Right kidney (tissue), 1 donor: Measurements from ENCODE around the gene NTMT1.

Source experiments
- DNase-seq: peaks from one replicate; pipeline ENCODE4 v3.0.0-alpha.2; 2016

Gene NTMT1

GRCh38 chr9:129614932-129615331 is 11.0 kb upstream of the NTMT1 start:
- DNase-seq, result no peak

GRCh38 chr9:129615407-129616285 is 10.3 kb upstream of the NTMT1 start:
- DNase-seq, result no peak

- no peak for DNase-seq
Measured at GRCh38 chr9:129617167-129617566, 8.8 kb upstream of the NTMT1 start.

GRCh38 chr9:129619787-129620668 is 5.9 kb upstream of the NTMT1 start:
- peak; percentile 79 for DNase-seq

- no peak for DNase-seq
Measured at GRCh38 chr9:129620669-129621295, 5.2 kb upstream of the NTMT1 start, which contains the start of gene C9orf50. TSS of gene C9orf50 (minus strand) at chr9:129621101. CDS start at chr9:129620574, 527 bp downstream.

GRCh38 chr9:129623331-129623730 is 2.6 kb upstream of the NTMT1 start:
- DNase-seq, result no peak

GRCh38 chr9:129624168-129624759 is 1.7 kb upstream of the NTMT1 start:
- peak; percentile 40 for DNase-seq

GRCh38 chr9:129624947-129625346 is 1.0 kb upstream of the NTMT1 start:
- no peak for DNase-seq

GRCh38 chr9:129626625-129627284 is 792 bp downstream of the NTMT1 start:
- DNase-seq, result no peak

- no peak for DNase-seq
Measured at GRCh38 chr9:129627556-129628440, 1.8 kb downstream of the NTMT1 start.

GRCh38 chr9:129628709-129629108 is 2.7 kb downstream of the NTMT1 start:
- no peak for DNase-seq

- DNase-seq, result no peak
Measured at GRCh38 chr9:129629251-129629820, 3.4 kb downstream of the NTMT1 start.

GRCh38 chr9:129630967-129631673 is 5.2 kb downstream of the NTMT1 start:
- no peak for DNase-seq

- DNase-seq, result no peak
Measured at GRCh38 chr9:129631674-129632129, 5.7 kb downstream of the NTMT1 start.

GRCh38 chr9:129632460-129632859 is 6.5 kb downstream of the NTMT1 start:
- no peak for DNase-seq

GRCh38 chr9:129633207-129633606 is 7.2 kb downstream of the NTMT1 start:
- no peak for DNase-seq

- no peak for DNase-seq
Measured at GRCh38 chr9:129633848-129634247, 7.9 kb downstream of the NTMT1 start.

GRCh38 chr9:129635099-129636065 is 9.4 kb downstream of the NTMT1 start:
- DNase-seq, result no peak
